ENCODE results near the gene AP2A2.

The AP2A2 gene

DNA sequence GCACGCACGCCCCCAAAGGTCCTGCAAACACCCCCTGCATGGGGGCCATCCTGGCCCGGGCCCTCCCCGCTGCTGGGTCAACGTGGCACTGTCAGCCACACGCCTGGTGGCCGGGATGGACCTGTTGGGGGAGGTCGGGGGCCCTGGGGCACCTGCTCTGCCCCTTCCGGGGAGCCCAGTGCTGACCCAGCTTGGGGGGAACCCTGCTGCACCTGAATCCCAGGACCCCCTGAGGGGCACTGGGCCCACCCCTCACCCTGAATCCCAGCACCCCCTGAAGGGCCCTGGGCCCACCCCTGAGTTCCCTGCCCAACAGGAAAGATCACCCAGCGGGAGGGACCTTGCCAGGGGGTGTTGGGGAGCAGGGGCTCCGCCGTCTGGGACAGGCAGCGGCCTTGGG lies 111.3 kb downstream of the AP2A2 start:
- TF ChIP-seq, protein P1, sequence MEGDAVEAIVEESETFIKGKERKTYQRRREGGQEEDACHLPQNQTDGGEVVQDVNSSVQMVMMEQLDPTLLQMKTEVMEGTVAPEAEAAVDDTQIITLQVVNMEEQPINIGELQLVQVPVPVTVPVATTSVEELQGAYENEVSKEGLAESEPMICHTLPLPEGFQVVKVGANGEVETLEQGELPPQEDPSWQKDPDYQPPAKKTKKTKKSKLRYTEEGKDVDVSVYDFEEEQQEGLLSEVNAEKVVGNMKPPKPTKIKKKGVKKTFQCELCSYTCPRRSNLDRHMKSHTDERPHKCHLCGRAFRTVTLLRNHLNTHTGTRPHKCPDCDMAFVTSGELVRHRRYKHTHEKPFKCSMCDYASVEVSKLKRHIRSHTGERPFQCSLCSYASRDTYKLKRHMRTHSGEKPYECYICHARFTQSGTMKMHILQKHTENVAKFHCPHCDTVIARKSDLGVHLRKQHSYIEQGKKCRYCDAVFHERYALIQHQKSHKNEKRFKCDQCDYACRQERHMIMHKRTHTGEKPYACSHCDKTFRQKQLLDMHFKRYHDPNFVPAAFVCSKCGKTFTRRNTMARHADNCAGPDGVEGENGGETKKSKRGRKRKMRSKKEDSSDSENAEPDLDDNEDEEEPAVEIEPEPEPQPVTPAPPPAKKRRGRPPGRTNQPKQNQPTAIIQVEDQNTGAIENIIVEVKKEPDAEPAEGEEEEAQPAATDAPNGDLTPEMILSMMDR (IDR thresholded peaks at IDR 0.05; ENCODE audit: low read depth, low read length) = no peak
- in situ Hi-C loops (cut with HindIII; ENCODE audit: low sequenced_read_pairs) = no loop called here
- DNase-seq (ENCODE audit: low read depth, low spot score) = no peak
- H3K4me3 ChIP-seq (ENCODE audit: low read depth, low read length) = no peak overlapping the region

DNA sequence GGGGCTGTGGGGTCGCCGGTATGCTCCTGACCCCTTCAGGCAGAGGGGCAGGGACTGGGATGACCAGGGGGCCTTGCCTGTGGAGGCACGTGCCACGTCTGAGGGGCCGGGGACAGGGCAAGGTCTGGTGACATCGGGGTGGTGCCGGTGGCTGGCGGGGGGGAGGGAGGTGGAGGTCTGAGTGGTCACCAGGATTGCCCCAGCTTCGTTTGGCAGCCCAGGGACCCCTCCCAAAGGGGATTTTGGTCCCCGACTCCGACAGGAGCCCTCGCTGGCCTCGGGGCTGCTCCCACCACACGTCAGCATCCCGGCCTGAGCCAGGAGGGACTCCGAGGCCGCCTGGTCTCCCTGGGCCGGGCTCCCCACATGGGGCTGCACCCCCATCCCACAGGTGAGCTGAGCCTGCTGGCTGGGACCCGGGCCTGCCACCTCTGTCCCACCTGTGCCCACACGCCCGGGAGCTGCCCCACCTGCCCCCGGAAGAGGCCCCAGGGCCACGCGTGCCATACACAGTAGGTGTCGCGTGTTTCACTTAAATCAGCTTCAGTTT lies 111.9 kb downstream of the AP2A2 start:
- TF ChIP-seq, protein P1 (IDR thresholded peaks at IDR 0.05; ENCODE audit: low read depth, low read length) = no peak
- no peak overlapping the region for H3K4me3 ChIP-seq (ENCODE audit: low read depth, low read length)
- in situ Hi-C loops (cut with HindIII; ENCODE audit: low sequenced_read_pairs) = no loop called here
- DNase-seq (ENCODE audit: low read depth, low spot score) = no peak

DNA sequence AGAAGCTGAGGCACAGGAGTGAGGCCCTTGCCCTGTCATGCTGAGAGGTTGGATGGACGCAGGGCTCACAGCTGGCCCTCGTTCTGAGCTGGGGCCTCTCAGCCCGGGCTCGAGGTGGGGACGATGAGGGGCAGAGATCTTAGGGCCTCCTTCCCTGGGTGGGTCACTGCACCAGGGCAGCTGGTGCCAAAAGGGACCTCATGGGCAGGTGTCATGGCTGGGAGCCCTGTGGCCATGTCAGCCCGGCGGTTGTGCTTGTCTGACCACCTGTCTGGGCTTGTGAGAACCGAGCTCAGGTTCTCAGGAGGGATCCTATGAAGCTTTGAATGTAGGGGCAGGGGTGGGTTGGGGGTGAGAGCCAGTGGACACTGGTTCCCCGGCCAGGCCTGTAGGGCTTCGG lies 112.7 kb downstream of the AP2A2 start:
- TF ChIP-seq, protein P1 (IDR thresholded peaks at IDR 0.05; ENCODE audit: low read depth, low read length) = no peak
- no peak for DNase-seq (ENCODE audit: low read depth, low spot score)
- no peak overlapping the region for H3K4me3 ChIP-seq (ENCODE audit: low read depth, low read length)
- in situ Hi-C loops (cut with HindIII; ENCODE audit: low sequenced_read_pairs) = no loop called here

GRCh38 chr11:1038921-1039320 lies 113.3 kb downstream of the AP2A2 start:
- in situ Hi-C loops (cut with HindIII; ENCODE audit: low sequenced_read_pairs) = no loop called here
- no peak for DNase-seq (ENCODE audit: low read depth, low spot score)

GRCh38 chr11:1039481-1040427 lies 114.1 kb downstream of the AP2A2 start:
- TF ChIP-seq, protein P1 (IDR thresholded peaks at IDR 0.05; ENCODE audit: low read depth, low read length) = no peak
- in situ Hi-C loops (cut with HindIII; ENCODE audit: low sequenced_read_pairs) = no loop called here
- H3K4me3 ChIP-seq (ENCODE audit: low read depth, low read length) = no peak overlapping the region
- DNase-seq (ENCODE audit: low read depth, low spot score) = no peak

More at GRCh38 chr11:1038921-1039320, 113.3 kb downstream of the AP2A2 start:
- no peak overlapping the region for H3K4me3 ChIP-seq (ENCODE audit: low read depth, low read length)
- TF ChIP-seq, protein P1 (IDR thresholded peaks at IDR 0.05; ENCODE audit: low read depth, low read length) = no peak

GRCh38 chr11:1040428-1041148 lies 114.9 kb downstream of the AP2A2 start:
- no peak for DNase-seq (ENCODE audit: low read depth, low spot score)
- no peak overlapping the region for H3K4me3 ChIP-seq (ENCODE audit: low read depth, low read length)
- TF ChIP-seq, protein P1 (IDR thresholded peaks at IDR 0.05; ENCODE audit: low read depth, low read length) = no peak
- in situ Hi-C loops (cut with HindIII; ENCODE audit: low sequenced_read_pairs) = no loop called here

Measured in astrocyte of the spinal cord (primary cell).